ENCODE measurements around the gene ABCC9. TPM values are rescaled to one million over a fixed set of nuclear protein-coding genes. Genes with fewer than 3 reads are reported as not detected.

The ABCC9 gene
- total RNA-seq, 2 donors from 2014 or later, result 0.69 to 5.0 TPM

- Histone ChIP-seq H3K4me1 (no peaks in the 10 kb centered on the region), H3K9me3 (no peaks in the 10 kb centered on the region), H3K36me3 (no peaks in the 10 kb centered on the region), H3K9ac (ENCODE audit: low read depth in 2 of 2, low read length in 2 of 2) (no peak overlapping the region), H3K27me3 (no peaks in the 10 kb centered on the region), H3K27ac (no peak overlapping the region), H3K4me3 (no peak overlapping the region)
- DNase-seq, result peak; percentile 41
- no peak for TF ChIP-seq CTCF (IDR thresholded peaks at IDR 0.05)
- intact Hi-C loops (cut with DNase I), result no loop called here
Measured at GRCh38 chr12:21891751-21892217, 49.4 kb downstream of the ABCC9 start.

GRCh38 chr12:21888276-21888863, 52.9 kb downstream of the ABCC9 start:
- no peak overlapping the region for H3K9ac ChIP-seq (ENCODE audit: low read depth in 2 of 2, low read length in 2 of 2)
- intact Hi-C loops (cut with DNase I), result no loop called here
- no peaks in the 10 kb centered on the region for H3K9me3 ChIP-seq
- no peaks in the 10 kb centered on the region for H3K4me1 ChIP-seq
- H3K27me3 ChIP-seq, result no peaks in the 10 kb centered on the region
- H3K27ac ChIP-seq, result no peak overlapping the region
- no peaks in the 10 kb centered on the region for H3K36me3 ChIP-seq
- no peak for TF ChIP-seq CTCF (IDR thresholded peaks at IDR 0.05)
- H3K4me3 ChIP-seq, result no peak overlapping the region
- DNase-seq, result no peak

- H3K27ac ChIP-seq, result no peak overlapping the region
- no peaks in the 10 kb centered on the region for H3K27me3 ChIP-seq
- intact Hi-C loops (cut with DNase I), result no loop called here
- no peak overlapping the region for H3K4me3 ChIP-seq
- DNase-seq, result no peak
- H3K9ac ChIP-seq (ENCODE audit: low read depth in 2 of 2, low read length in 2 of 2), result no peak overlapping the region
- no peaks in the 10 kb centered on the region for H3K9me3 ChIP-seq
- no peak for TF ChIP-seq CTCF (IDR thresholded peaks at IDR 0.05)
- H3K4me1 ChIP-seq, result no peaks in the 10 kb centered on the region
- H3K36me3 ChIP-seq, result no peaks in the 10 kb centered on the region
Measured at GRCh38 chr12:21884936-21885335, 56.3 kb downstream of the ABCC9 start.

GRCh38 chr12:21882635-21883034, 58.6 kb downstream of the ABCC9 start:
- no peak overlapping the region for H3K27ac ChIP-seq
- intact Hi-C loops (cut with DNase I), result no loop called here
- no peak for TF ChIP-seq CTCF (IDR thresholded peaks at IDR 0.05)

GRCh38 chr12:21881965-21882364, 59.3 kb downstream of the ABCC9 start:
- H3K36me3 ChIP-seq, result no peaks in the 10 kb centered on the region
- no peak for TF ChIP-seq CTCF (IDR thresholded peaks at IDR 0.05)
- no peak overlapping the region for H3K4me3 ChIP-seq
- no peak overlapping the region for H3K9ac ChIP-seq (ENCODE audit: low read depth in 2 of 2, low read length in 2 of 2)
- intact Hi-C loops (cut with DNase I), result no loop called here
- no peak for DNase-seq
- H3K9me3 ChIP-seq, result no peaks in the 10 kb centered on the region
- H3K4me1 ChIP-seq, result no peaks in the 10 kb centered on the region
- no peaks in the 10 kb centered on the region for H3K27me3 ChIP-seq
- H3K27ac ChIP-seq, result no peak overlapping the region

More at GRCh38 chr12:21882635-21883034, 58.6 kb downstream of the ABCC9 start:
- H3K27me3 ChIP-seq, result no peaks in the 10 kb centered on the region
- H3K36me3 ChIP-seq, result no peaks in the 10 kb centered on the region
- no peak for DNase-seq
- no peak overlapping the region for H3K4me3 ChIP-seq
- no peaks in the 10 kb centered on the region for H3K9me3 ChIP-seq
- H3K4me1 ChIP-seq, result no peaks in the 10 kb centered on the region
- no peak overlapping the region for H3K9ac ChIP-seq (ENCODE audit: low read depth in 2 of 2, low read length in 2 of 2)

All from colonic mucosa (tissue), 4 donors.